Osteoblast (primary cell): ENCODE measurements around the gene C1orf159. TPM values are rescaled to one million over a fixed set of nuclear protein-coding genes. Genes with fewer than 3 reads are reported as not detected.

Source experiments
- DNase-seq: peaks from one replicate; pipeline ENCODE4 v3.0.0; 2011; ENCODE audit warnings: low spot score, mixed read lengths; ENCODE audit not compliant: insufficient read length; ENCODE audit errors: missing footprints
- H2AFZ ChIP-seq: 2 replicates; pipeline ENCODE4 v1.6.0; 2011; ENCODE audit warnings: mild to moderate bottlenecking, low read length
- H3K27ac ChIP-seq: 2 replicates; pipeline ENCODE4 v1.5.1; 2011; ENCODE audit warnings: mild to moderate bottlenecking, low read depth, low read length, moderate library complexity
- H3K27me3 ChIP-seq: 2 replicates; pipeline ENCODE4 v1.6.0; 2012; ENCODE audit warnings: mild to moderate bottlenecking, control low read depth, inconsistent platforms, low read length, moderate library complexity; ENCODE audit not compliant: insufficient read depth
- H3K36me3 ChIP-seq: 2 replicates; pipeline ENCODE4 v1.5.1; 2011; ENCODE audit warnings: mild to moderate bottlenecking, low read length, control low read depth, moderate library complexity; ENCODE audit not compliant: insufficient read depth
- H3K4me1 ChIP-seq: 2 replicates; pipeline ENCODE4 v1.5.1; 2011; ENCODE audit warnings: mild to moderate bottlenecking, low read length, control low read depth, moderate library complexity; ENCODE audit not compliant: insufficient read depth
- H3K4me2 ChIP-seq: 2 replicates; pipeline ENCODE4 v1.6.0; 2011; ENCODE audit warnings: mild to moderate bottlenecking, low read length; ENCODE audit not compliant: insufficient read depth
- H3K4me3 ChIP-seq: fragments of 200-600 bp; sonication (generic); 3 replicates; pipeline ENCODE4 v1.5.1; 2012; ENCODE audit warnings: mild to moderate bottlenecking, low read length, inconsistent platforms; ENCODE audit not compliant: insufficient read depth
- H3K79me2 ChIP-seq: 2 replicates; pipeline ENCODE4 v1.6.0; 2012; ENCODE audit warnings: mild to moderate bottlenecking, low read length, control low read depth, inconsistent platforms; ENCODE audit not compliant: insufficient read depth
- H3K9me3 ChIP-seq: 2 replicates; pipeline ENCODE4 v1.5.1; 2011; ENCODE audit warnings: low read depth, low read length, control low read depth
- H4K20me1 ChIP-seq: 2 replicates; pipeline ENCODE4 v1.6.0; 2012; ENCODE audit warnings: mild to moderate bottlenecking, low read length, control low read depth; ENCODE audit not compliant: insufficient read depth
- total RNA-seq: library from RNA; depleted of rRNA; stranded (reverse); fragments of >200 nt; gene quantifications from 2 replicates; pipeline ENCODE4 v1.2.3, GENCODE V29; 2012
- TF ChIP-seq, protein P1 (sequence below): IDR thresholded peaks from 2 replicates; pipeline ENCODE4 v1.5.1; 2011; ENCODE audit warnings: mild to moderate bottlenecking, low read depth, low read length, moderate library complexity; ENCODE audit errors: extremely low read depth

Gene C1orf159
- total RNA-seq, 1 donor, result 5.4 TPM

DNA sequence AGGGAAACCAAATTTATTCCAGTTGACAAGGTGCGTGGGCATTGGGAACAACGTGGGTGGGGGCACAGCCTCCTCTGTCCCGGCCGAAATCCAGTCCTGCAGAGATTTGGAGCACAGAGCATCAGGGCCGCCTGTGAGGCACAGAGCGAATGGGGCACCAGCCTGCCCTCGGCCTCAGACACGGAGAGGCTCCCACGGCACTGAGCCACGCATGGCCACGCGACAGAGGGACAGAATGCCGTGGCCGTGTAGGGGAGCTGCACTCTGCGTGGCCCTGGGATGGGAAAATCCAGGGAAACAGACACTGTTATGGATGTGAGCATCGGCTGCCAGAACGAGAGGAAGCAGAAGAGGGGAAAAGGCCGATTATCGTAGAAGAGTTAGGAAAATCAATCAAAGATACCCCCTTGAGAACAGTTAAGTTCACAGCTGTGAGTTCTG, 13.5 kb upstream of the C1orf159 start:
- Histone ChIP-seq H3K9me3 (no peaks in the 10 kb centered on the region), H3K4me2 (no peak overlapping the region), H3K36me3 (no peaks in the 10 kb centered on the region), H2AFZ (no peak overlapping the region), H3K4me3 (no peak overlapping the region), H4K20me1 (no peaks in the 10 kb centered on the region), H3K27ac (no peak overlapping the region), H3K27me3 (no peaks in the 10 kb centered on the region), H3K79me2 (no peaks in the 10 kb centered on the region), H3K4me1 (no peaks in the 10 kb centered on the region)
- DNase-seq, result no peak
- TF ChIP-seq, protein P1, sequence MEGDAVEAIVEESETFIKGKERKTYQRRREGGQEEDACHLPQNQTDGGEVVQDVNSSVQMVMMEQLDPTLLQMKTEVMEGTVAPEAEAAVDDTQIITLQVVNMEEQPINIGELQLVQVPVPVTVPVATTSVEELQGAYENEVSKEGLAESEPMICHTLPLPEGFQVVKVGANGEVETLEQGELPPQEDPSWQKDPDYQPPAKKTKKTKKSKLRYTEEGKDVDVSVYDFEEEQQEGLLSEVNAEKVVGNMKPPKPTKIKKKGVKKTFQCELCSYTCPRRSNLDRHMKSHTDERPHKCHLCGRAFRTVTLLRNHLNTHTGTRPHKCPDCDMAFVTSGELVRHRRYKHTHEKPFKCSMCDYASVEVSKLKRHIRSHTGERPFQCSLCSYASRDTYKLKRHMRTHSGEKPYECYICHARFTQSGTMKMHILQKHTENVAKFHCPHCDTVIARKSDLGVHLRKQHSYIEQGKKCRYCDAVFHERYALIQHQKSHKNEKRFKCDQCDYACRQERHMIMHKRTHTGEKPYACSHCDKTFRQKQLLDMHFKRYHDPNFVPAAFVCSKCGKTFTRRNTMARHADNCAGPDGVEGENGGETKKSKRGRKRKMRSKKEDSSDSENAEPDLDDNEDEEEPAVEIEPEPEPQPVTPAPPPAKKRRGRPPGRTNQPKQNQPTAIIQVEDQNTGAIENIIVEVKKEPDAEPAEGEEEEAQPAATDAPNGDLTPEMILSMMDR, result no peak

DNA sequence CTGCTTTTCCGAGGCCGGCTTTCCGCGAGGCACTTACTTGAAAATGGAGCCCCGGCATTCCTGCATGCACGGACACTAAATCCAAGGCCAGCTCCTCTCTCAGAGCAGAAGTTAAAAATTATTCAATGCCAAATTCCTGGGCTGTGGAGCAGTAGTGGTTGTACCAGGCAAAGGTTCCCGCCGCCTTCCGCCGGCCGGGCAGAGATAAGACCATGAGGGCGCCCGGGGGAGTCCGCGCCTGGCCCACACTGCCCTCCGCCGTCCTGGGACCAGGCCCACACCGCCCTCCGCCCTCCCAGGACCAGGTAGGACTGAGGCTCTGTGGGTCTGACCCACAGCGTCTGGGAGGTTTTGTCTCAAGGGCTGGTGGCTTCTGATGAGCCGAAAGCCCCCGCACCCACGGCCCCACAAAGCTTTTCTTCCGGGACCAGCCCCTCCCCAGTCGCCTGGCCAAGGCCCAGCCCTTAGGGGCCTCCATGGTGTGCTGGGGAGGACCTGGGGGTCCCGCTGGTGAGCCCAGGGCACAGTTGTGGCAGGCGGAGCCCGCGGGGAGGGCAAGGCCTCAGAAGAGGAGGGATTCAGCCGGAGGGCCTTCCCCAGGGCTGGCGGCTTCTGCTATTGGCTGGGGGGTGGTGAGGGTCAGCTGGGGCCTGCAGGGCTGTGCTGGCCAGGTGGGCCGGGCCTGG, 12.7 kb upstream of the C1orf159 start:
- Histone ChIP-seq H3K27me3 (no peaks in the 10 kb centered on the region), H3K79me2 (no peaks in the 10 kb centered on the region), H3K4me2 (no peak overlapping the region), H4K20me1 (no peaks in the 10 kb centered on the region), H3K9me3 (no peaks in the 10 kb centered on the region), H3K36me3 (no peaks in the 10 kb centered on the region), H3K4me3 (no peak overlapping the region), H3K27ac (no peak overlapping the region), H3K4me1 (no peaks in the 10 kb centered on the region), H2AFZ (no peak overlapping the region)
- TF ChIP-seq, protein P1, result no peak
- DNase-seq, result no peak

DNA sequence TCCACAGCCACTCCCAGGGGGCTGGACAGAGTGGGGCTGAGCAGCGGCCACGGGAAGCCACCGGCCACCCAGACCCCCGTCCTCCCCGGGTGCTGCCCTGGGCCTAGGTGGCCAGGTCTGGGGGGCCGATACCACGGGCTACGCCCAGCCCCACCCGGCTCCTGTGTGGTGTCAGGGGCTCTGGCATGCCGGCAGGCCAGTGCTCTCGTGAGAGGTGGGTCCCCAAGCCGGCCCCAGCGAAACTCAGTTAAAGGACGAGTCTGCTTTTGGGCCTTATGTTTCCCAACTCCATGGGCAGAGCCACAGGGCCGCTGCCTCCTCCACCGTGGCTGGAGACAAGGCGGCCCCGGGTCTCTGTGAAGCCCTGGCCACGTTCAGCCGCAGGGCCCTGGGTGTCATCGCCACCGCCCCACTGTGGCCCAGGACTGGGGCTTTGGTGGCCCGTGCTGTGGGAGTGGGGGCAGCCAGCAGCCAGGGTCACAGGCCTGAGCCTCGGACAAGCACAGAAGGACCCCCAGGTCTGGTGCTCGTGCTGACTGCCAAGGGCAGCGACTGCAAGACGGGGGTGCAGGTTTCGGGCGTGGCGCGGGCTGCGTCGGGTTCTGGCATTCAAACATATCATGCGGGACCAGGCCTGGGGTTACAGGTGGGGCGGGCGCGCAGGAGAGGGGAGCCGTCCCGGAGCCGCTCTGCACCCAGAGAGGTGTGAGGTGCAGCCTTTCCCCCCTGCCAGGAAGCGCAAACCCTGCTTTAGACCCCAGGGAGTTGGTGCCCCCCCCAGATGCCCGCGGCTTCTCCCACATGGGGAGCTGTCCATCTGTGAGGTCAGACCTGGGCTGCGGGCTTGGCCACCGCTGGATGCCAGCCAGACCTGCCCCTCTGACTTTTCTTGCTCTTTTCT, 11.9 kb upstream of the C1orf159 start:
- H3K4me2 ChIP-seq, result no peak overlapping the region
- H3K4me1 ChIP-seq, result no peaks in the 10 kb centered on the region
- H3K9me3 ChIP-seq, result no peaks in the 10 kb centered on the region
- no peak overlapping the region for H3K27ac ChIP-seq
- no peak overlapping the region for H3K4me3 ChIP-seq
- TF ChIP-seq, protein P1, result no peak
- no peak overlapping the region for H2AFZ ChIP-seq
- no peaks in the 10 kb centered on the region for H3K27me3 ChIP-seq
- H3K79me2 ChIP-seq, result no peaks in the 10 kb centered on the region
- peaks cover 2% of the 10 kb centered on the region for H4K20me1 ChIP-seq
- DNase-seq, result no peak
- H3K36me3 ChIP-seq, result no peaks in the 10 kb centered on the region

DNA sequence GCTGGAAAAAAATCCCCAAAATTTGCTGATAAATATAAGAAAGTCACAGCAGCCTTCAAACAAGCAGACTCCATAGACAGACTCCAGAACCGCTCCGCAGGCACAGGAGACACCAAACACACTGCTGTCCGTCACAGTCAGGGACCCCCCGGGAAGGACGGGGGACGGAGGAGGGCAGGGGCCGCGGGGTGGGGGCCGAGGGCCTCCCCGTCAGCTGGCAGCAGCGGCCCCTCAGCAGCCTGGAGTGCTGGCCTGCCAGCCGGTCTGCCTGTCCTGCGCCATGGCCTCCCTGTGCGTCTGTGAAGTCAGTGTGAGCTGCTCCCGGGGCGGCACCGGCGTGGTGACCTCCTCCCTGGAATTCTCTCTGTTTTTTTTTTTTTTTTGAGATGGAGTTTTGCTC, 10.1 kb upstream of the C1orf159 start:
- H3K27ac ChIP-seq, result no peak overlapping the region
- DNase-seq, result peak; percentile 57
- TF ChIP-seq, protein P1, result no peak
- H4K20me1 ChIP-seq, result peaks cover 3% of the 10 kb centered on the region
- no peak overlapping the region for H3K4me2 ChIP-seq
- H2AFZ ChIP-seq, result no peak overlapping the region
- H3K4me1 ChIP-seq, result no peaks in the 10 kb centered on the region
- H3K9me3 ChIP-seq, result no peaks in the 10 kb centered on the region
- no peak overlapping the region for H3K4me3 ChIP-seq
- no peaks in the 10 kb centered on the region for H3K27me3 ChIP-seq
- no peaks in the 10 kb centered on the region for H3K36me3 ChIP-seq
- no peaks in the 10 kb centered on the region for H3K79me2 ChIP-seq
